NB4 (cell line): ENCODE measurements around the gene KIRREL1.

ENCODE experiments used
- TF ChIP-seq, protein P1 (sequence below): IDR thresholded peaks from one replicate; pipeline ENCODE4 v1.5.1; 2012; ENCODE audit warnings: low read depth, low read length
- TF ChIP-seq, protein P2 (sequence below): IDR thresholded peaks from 2 replicates; pipeline ENCODE4 v1.6.1; 2011; ENCODE audit warnings: low read depth, low read length

DNA sequence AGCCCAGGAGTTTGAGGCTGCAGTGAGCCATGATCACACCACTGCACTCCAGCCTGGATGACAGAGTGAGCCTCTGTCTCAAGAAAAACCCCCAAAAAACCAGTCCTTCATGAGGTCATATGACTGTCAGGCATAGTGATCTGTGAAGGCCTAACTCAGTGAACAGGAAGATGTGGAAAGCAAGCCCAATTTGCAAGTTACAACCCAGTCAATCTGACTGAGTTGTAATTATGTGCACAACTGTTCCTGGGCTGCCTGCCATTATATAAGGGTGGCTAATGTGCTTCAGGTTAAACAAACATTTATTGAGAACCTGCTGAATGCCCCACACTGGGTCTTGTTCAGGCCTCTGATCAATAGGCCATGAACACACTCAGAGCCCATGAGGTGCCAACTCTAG lies 38.2 kb upstream of the KIRREL1 start:
- TF ChIP-seq, protein P1, sequence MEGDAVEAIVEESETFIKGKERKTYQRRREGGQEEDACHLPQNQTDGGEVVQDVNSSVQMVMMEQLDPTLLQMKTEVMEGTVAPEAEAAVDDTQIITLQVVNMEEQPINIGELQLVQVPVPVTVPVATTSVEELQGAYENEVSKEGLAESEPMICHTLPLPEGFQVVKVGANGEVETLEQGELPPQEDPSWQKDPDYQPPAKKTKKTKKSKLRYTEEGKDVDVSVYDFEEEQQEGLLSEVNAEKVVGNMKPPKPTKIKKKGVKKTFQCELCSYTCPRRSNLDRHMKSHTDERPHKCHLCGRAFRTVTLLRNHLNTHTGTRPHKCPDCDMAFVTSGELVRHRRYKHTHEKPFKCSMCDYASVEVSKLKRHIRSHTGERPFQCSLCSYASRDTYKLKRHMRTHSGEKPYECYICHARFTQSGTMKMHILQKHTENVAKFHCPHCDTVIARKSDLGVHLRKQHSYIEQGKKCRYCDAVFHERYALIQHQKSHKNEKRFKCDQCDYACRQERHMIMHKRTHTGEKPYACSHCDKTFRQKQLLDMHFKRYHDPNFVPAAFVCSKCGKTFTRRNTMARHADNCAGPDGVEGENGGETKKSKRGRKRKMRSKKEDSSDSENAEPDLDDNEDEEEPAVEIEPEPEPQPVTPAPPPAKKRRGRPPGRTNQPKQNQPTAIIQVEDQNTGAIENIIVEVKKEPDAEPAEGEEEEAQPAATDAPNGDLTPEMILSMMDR: no peak
- TF ChIP-seq, protein P2, sequence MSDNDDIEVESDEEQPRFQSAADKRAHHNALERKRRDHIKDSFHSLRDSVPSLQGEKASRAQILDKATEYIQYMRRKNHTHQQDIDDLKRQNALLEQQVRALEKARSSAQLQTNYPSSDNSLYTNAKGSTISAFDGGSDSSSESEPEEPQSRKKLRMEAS: no peak
